ENCODE results near the gene PRND.
"Not testable (repeated sequence)": the region's sequence is repeated elsewhere in the genome, so short reads cannot be mapped to it uniquely, and the experiment has no call there.

The PRND gene

DNA sequence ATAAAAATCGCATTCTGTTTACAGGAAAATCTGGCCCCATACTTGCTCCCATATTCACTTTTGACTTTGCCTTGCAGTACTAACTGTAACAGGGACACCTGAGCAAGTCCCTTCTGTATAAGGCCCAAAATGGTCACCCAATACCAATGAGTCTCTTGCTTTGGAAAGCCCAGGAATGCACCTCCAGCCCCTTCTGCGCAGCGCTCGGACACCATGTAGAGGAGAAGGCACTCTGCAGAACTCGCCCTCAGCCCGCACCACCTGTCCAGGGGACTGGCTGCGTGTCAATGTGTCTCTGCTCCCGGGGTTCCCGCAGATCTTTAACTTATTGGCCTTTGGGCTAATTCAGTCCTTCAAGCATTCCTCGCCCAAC is 746 bp upstream of the PRND start:
- no peak overlapping the region for H3K27ac ChIP-seq (ENCODE audit: low read depth, low read length)
- H3K36me3 ChIP-seq (ENCODE audit: insufficient read depth, low read length): no peaks in the 10 kb centered on the region
- no peaks in the 10 kb centered on the region for H3K4me1 ChIP-seq (ENCODE audit: control insufficient read depth, insufficient read depth, low read length, unreplicated experiment)
- no peaks in the 10 kb centered on the region for H3K27me3 ChIP-seq (ENCODE audit: insufficient read depth, low read length)
- no peaks in the 10 kb centered on the region for H3K79me2 ChIP-seq (ENCODE audit: control insufficient read depth, insufficient read depth, low read length, unreplicated experiment)
- peak overlapping the region; percentile 18 for H2AFZ ChIP-seq (ENCODE audit: low read length, unreplicated experiment)
- peak overlapping the region; percentile 2; the same call in 1 of the 2 replicates for H3K4me3 ChIP-seq (ENCODE audit: low read depth, low read length)

- no peak overlapping the region for H3K4me3 ChIP-seq (ENCODE audit: low read depth, low read length)
- H3K79me2 ChIP-seq (ENCODE audit: control insufficient read depth, insufficient read depth, low read length, unreplicated experiment): no peaks in the 10 kb centered on the region
- no peaks in the 10 kb centered on the region for H3K27me3 ChIP-seq (ENCODE audit: insufficient read depth, low read length)
- H2AFZ ChIP-seq (ENCODE audit: low read length, unreplicated experiment): no peak overlapping the region
- no peaks in the 10 kb centered on the region for H3K36me3 ChIP-seq (ENCODE audit: insufficient read depth, low read length)
- H3K4me1 ChIP-seq (ENCODE audit: control insufficient read depth, insufficient read depth, low read length, unreplicated experiment): peaks cover 5% of the 10 kb centered on the region
- H3K27ac ChIP-seq (ENCODE audit: low read depth, low read length): no peak overlapping the region
Measured at GRCh38 chr20:4722571-4722970, 862 bp downstream of the PRND start.

GRCh38 chr20:4722993-4723392 is 1.3 kb downstream of the PRND start:
- Histone ChIP-seq H2AFZ (ENCODE audit: low read length, unreplicated experiment) (no peak overlapping the region), H3K27me3 (ENCODE audit: insufficient read depth, low read length) (no peaks in the 10 kb centered on the region), H3K4me3 (ENCODE audit: low read depth, low read length) (no peak overlapping the region), H3K79me2 (ENCODE audit: control insufficient read depth, insufficient read depth, low read length, unreplicated experiment) (no peaks in the 10 kb centered on the region), H3K27ac (ENCODE audit: low read depth, low read length) (no peak overlapping the region), H3K4me1 (ENCODE audit: control insufficient read depth, insufficient read depth, low read length, unreplicated experiment) (peaks cover 8% of the 10 kb centered on the region), H3K36me3 (ENCODE audit: insufficient read depth, low read length) (no peaks in the 10 kb centered on the region)

DNA sequence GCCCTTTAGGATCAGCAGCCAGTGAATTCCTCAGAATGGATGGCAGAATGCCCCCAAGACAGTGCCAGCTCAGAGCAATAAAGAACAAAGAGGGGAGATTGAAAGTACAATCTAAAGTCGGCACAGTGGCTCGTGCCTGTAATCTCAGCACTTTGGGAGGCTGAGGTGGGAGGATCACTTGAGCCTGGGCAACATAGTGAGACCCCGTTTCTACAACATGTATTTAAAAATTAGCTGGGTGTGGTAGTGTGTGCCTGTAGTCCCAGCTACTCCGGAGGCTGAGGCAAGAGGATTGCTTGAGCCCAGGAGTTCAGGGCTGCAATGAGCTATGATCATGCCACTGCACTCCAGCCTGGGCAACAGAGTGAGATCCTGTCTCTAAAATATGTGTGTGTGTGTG is 1.8 kb downstream of the PRND start:
- H3K4me1 ChIP-seq (ENCODE audit: control insufficient read depth, insufficient read depth, low read length, unreplicated experiment): peaks cover 13% of the 10 kb centered on the region
- not testable (repeated sequence) for H3K79me2 ChIP-seq (ENCODE audit: control insufficient read depth, insufficient read depth, low read length, unreplicated experiment); H3K4me3 ChIP-seq (ENCODE audit: low read depth, low read length); H3K27me3 ChIP-seq (ENCODE audit: insufficient read depth, low read length); H2AFZ ChIP-seq (ENCODE audit: low read length, unreplicated experiment); H3K36me3 ChIP-seq (ENCODE audit: insufficient read depth, low read length); H3K27ac ChIP-seq (ENCODE audit: low read depth, low read length)

DNA sequence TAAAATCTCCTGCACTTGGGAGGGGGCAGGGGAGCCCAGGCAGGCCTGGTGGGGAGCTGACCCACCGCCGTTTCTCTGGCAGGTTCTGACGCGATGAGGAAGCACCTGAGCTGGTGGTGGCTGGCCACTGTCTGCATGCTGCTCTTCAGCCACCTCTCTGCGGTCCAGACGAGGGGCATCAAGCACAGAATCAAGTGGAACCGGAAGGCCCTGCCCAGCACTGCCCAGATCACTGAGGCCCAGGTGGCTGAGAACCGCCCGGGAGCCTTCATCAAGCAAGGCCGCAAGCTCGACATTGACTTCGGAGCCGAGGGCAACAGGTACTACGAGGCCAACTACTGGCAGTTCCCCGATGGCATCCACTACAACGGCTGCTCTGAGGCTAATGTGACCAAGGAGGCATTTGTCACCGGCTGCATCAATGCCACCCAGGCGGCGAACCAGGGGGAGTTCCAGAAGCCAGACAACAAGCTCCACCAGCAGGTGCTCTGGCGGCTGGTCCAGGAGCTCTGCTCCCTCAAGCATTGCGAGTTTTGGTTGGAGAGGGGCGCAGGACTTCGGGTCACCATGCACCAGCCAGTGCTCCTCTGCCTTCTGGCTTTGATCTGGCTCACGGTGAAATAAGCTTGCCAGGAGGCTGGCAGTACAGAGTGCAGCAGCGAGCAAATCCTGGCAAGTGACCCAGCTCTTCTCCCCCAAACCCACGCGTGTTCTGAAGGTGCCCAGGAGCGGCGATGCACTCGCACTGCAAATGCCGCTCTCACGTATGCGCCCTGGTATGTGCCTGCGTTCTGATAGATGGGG is 3.0 kb downstream of the PRND start:
- Histone ChIP-seq H3K27ac (ENCODE audit: low read depth, low read length) (no peak overlapping the region), H3K79me2 (ENCODE audit: control insufficient read depth, insufficient read depth, low read length, unreplicated experiment) (no peaks in the 10 kb centered on the region), H3K4me1 (ENCODE audit: control insufficient read depth, insufficient read depth, low read length, unreplicated experiment) (peaks cover 24% of the 10 kb centered on the region), H3K27me3 (ENCODE audit: insufficient read depth, low read length) (no peaks in the 10 kb centered on the region), H2AFZ (ENCODE audit: low read length, unreplicated experiment) (no peak overlapping the region), H3K36me3 (ENCODE audit: insufficient read depth, low read length) (no peaks in the 10 kb centered on the region), H3K4me3 (ENCODE audit: low read depth, low read length) (no peak overlapping the region)

DNA sequence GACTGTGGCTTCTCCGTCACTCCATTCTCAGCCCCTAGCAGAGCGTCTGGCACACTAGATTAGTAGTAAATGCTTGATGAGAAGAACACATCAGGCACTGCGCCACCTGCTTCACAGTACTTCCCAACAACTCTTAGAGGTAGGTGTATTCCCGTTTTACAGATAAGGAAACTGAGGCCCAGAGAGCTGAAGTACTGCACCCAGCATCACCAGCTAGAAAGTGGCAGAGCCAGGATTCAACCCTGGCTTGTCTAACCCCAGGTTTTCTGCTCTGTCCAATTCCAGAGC is 3.5 kb downstream of the PRND start:
- Histone ChIP-seq H3K79me2 (ENCODE audit: control insufficient read depth, insufficient read depth, low read length, unreplicated experiment) (no peaks in the 10 kb centered on the region), H3K36me3 (ENCODE audit: insufficient read depth, low read length) (no peaks in the 10 kb centered on the region), H2AFZ (ENCODE audit: low read length, unreplicated experiment) (no peak overlapping the region), H3K4me3 (ENCODE audit: low read depth, low read length) (no peak overlapping the region), H3K4me1 (ENCODE audit: control insufficient read depth, insufficient read depth, low read length, unreplicated experiment) (peaks cover 24% of the 10 kb centered on the region), H3K27ac (ENCODE audit: low read depth, low read length) (no peak overlapping the region), H3K27me3 (ENCODE audit: insufficient read depth, low read length) (no peaks in the 10 kb centered on the region)

DNA sequence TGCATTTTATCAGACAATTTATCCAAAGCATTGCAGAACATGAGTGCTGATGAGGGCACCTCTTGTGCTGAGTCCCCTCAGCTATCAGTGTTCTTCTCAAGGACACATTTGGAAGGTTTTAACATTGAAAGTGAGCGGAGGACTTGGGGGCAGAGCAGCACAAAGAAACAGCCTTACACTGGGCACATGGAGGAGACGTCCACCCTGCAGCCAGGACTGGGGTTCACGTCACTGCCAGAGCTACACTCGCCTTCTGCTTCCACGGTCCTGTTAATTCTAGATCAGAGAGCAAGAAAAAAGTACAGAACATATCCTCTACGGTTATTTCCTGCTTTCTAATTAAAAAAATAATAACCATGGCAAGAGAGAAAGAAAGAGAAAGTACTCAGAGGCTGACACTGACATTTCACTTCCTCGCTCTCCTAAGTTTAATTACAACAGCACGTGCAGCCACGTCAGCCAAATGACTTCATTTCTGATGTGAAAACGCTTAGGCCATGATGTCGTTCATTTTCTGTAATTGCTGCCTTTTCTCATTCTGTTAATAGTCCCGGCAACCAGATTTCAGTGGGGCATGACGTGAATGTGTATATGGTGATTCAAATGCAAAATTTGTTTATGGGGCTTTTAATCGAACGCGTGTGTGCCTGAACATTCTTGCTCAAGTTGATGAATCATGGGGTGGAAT is 5.1 kb downstream of the PRND start:
- Histone ChIP-seq H3K27ac (ENCODE audit: low read depth, low read length) (no peak overlapping the region), H2AFZ (ENCODE audit: low read length, unreplicated experiment) (no peak overlapping the region), H3K4me3 (ENCODE audit: low read depth, low read length) (no peak overlapping the region)

DNA sequence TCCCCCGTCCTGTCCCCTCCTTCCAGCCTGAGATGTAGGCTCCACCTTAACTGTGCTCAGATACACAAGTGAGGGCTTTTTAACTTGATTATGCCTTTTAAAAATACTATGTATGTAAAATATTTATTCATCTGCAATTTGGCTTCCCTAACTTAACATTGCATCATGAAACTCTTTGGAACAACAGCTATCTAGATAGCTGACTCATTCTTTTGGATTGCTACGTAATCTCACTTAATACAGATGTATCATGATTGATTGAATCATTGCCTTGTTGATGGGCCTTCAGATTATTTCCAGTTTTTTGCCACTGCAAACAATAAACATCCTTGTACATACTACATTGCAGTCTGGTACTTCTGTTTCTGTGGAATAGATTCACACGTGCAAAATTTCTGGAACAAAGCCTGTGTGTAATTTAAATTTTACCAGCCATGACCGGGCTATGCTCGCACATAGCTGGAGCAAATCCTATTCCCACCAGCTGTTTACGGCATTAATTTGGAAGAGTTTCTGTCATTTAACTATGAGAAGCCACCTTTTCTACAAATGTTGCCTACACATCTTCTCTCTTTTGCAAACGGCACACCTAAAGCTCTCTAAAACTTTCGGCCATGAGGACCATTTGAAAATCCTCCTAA is 6.5 kb downstream of the PRND start:
- H3K36me3 ChIP-seq (ENCODE audit: insufficient read depth, low read length): no peaks in the 10 kb centered on the region
- no peak overlapping the region for H2AFZ ChIP-seq (ENCODE audit: low read length, unreplicated experiment)
- peaks cover 24% of the 10 kb centered on the region for H3K4me1 ChIP-seq (ENCODE audit: control insufficient read depth, insufficient read depth, low read length, unreplicated experiment)
- H3K4me3 ChIP-seq (ENCODE audit: low read depth, low read length): no peak overlapping the region
- H3K79me2 ChIP-seq (ENCODE audit: control insufficient read depth, insufficient read depth, low read length, unreplicated experiment): no peaks in the 10 kb centered on the region
- H3K27ac ChIP-seq (ENCODE audit: low read depth, low read length): no peak overlapping the region
- peaks cover 24% of the 10 kb centered on the region for H3K27me3 ChIP-seq (ENCODE audit: insufficient read depth, low read length)

More for the DNA sequence above, 5.1 kb downstream of the PRND start:
- Histone ChIP-seq H3K27me3 (ENCODE audit: insufficient read depth, low read length) (peaks cover 12% of the 10 kb centered on the region), H3K79me2 (ENCODE audit: control insufficient read depth, insufficient read depth, low read length, unreplicated experiment) (no peaks in the 10 kb centered on the region), H3K4me1 (ENCODE audit: control insufficient read depth, insufficient read depth, low read length, unreplicated experiment) (peaks cover 24% of the 10 kb centered on the region), H3K36me3 (ENCODE audit: insufficient read depth, low read length) (no peaks in the 10 kb centered on the region)

DNA sequence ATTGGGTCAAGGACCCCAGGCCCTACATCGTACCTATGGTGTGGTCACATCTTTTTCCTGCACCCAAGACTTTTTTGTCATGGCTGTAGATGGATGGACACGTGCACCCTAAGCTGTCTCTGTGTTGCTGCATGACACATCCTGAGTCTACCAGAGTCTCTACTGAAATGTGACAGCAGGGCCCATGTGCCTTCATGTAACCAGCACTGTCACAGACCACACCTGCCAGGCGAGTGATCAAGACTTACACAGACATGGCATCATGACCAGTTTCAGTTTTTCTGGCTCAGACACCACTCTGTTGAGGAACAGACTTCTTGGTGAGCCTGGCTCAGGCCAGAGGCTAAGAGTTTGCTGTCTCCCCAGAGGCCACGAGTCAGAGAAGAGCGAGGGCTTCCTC is 7.6 kb downstream of the PRND start:
- Histone ChIP-seq H2AFZ (ENCODE audit: low read length, unreplicated experiment) (no peak overlapping the region), H3K27ac (ENCODE audit: low read depth, low read length) (no peak overlapping the region), H3K36me3 (ENCODE audit: insufficient read depth, low read length) (no peaks in the 10 kb centered on the region), H3K4me1 (ENCODE audit: control insufficient read depth, insufficient read depth, low read length, unreplicated experiment) (peaks cover 24% of the 10 kb centered on the region), H3K79me2 (ENCODE audit: control insufficient read depth, insufficient read depth, low read length, unreplicated experiment) (no peaks in the 10 kb centered on the region), H3K27me3 (ENCODE audit: insufficient read depth, low read length) (peaks cover 32% of the 10 kb centered on the region), H3K4me3 (ENCODE audit: low read depth, low read length) (no peak overlapping the region)

GRCh38 chr20:4730780-4731179 is 9.1 kb downstream of the PRND start:
- Histone ChIP-seq H3K79me2 (ENCODE audit: control insufficient read depth, insufficient read depth, low read length, unreplicated experiment) (no peaks in the 10 kb centered on the region), H3K36me3 (ENCODE audit: insufficient read depth, low read length) (no peaks in the 10 kb centered on the region), H3K27me3 (ENCODE audit: insufficient read depth, low read length) (peaks cover 42% of the 10 kb centered on the region), H3K27ac (ENCODE audit: low read depth, low read length) (no peak overlapping the region), H2AFZ (ENCODE audit: low read length, unreplicated experiment) (no peak overlapping the region), H3K4me3 (ENCODE audit: low read depth, low read length) (no peak overlapping the region), H3K4me1 (ENCODE audit: control insufficient read depth, insufficient read depth, low read length, unreplicated experiment) (peaks cover 24% of the 10 kb centered on the region)

GRCh38 chr20:4736875-4737274 is 15.2 kb downstream of the PRND start:
- Histone ChIP-seq H3K36me3 (ENCODE audit: insufficient read depth, low read length) (no peaks in the 10 kb centered on the region), H3K4me1 (ENCODE audit: control insufficient read depth, insufficient read depth, low read length, unreplicated experiment) (no peaks in the 10 kb centered on the region), H3K79me2 (ENCODE audit: control insufficient read depth, insufficient read depth, low read length, unreplicated experiment) (no peaks in the 10 kb centered on the region), H3K27me3 (ENCODE audit: insufficient read depth, low read length) (peaks cover 65% of the 10 kb centered on the region), H2AFZ (ENCODE audit: low read length, unreplicated experiment) (no peak overlapping the region), H3K4me3 (ENCODE audit: low read depth, low read length) (no peak overlapping the region), H3K27ac (ENCODE audit: low read depth, low read length) (no peak overlapping the region)
